ENCODE measurements around the gene FAM135A. TPM values are rescaled to one million over a fixed set of nuclear protein-coding genes. Genes with fewer than 3 reads are reported as not detected.

Gene FAM135A
- total and polyA plus RNA-seq, 8 donors = 7.5 to 14.4 (median 8.4) TPM

GRCh38 chr6:70371454-70372105 is 41.7 kb upstream of the FAM135A start:
- Histone ChIP-seq H3K27ac (no peak overlapping the region), H3K27me3 (no peaks in the 10 kb centered on the region), H3K36me3 (no peaks in the 10 kb centered on the region), H3K4me1 (peaks cover 4 to 6% (median 5%) of the 10 kb centered on the region in 3 donors), H3K4me3 (no peak overlapping the region), H3K9me3 (no peaks in the 10 kb centered on the region)
- intact Hi-C loops (cut with DNase I) = no loop called here
- ATAC-seq (peak; percentile 76 to 87 (median 80)), DNase-seq (no peak), FAIRE-seq (peak; percentile 97)
- TF ChIP-seq, protein P1, sequence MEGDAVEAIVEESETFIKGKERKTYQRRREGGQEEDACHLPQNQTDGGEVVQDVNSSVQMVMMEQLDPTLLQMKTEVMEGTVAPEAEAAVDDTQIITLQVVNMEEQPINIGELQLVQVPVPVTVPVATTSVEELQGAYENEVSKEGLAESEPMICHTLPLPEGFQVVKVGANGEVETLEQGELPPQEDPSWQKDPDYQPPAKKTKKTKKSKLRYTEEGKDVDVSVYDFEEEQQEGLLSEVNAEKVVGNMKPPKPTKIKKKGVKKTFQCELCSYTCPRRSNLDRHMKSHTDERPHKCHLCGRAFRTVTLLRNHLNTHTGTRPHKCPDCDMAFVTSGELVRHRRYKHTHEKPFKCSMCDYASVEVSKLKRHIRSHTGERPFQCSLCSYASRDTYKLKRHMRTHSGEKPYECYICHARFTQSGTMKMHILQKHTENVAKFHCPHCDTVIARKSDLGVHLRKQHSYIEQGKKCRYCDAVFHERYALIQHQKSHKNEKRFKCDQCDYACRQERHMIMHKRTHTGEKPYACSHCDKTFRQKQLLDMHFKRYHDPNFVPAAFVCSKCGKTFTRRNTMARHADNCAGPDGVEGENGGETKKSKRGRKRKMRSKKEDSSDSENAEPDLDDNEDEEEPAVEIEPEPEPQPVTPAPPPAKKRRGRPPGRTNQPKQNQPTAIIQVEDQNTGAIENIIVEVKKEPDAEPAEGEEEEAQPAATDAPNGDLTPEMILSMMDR (IDR thresholded peaks at IDR 0.05) = peak; percentile 26 to 52 (median 38)
- 2 to 9% methylated on average over 1 of the region's 1 CpG for WGBS, 2 donors

GRCh38 chr6:70375166-70375565 is 38.1 kb upstream of the FAM135A start:
- Histone ChIP-seq H3K27ac (no peak overlapping the region), H3K4me1 (peaks cover 0 to 6% (median 0%) of the 10 kb centered on the region in 3 donors), H3K4me3 (no peak overlapping the region), H3K9me3 (no peaks in the 10 kb centered on the region), H3K27me3 (no peaks in the 10 kb centered on the region), H3K36me3 (no peaks in the 10 kb centered on the region)
- TF ChIP-seq, protein P1 (IDR thresholded peaks at IDR 0.05) = no peak
- ATAC-seq = no peak
- intact Hi-C loops (cut with DNase I) = no loop called here
- DNase-seq = no peak
- 82 to 85% methylated on average over 3 of the region's 3 CpGs for WGBS, 2 donors
- FAIRE-seq = no peak

GRCh38 chr6:70375882-70376281 is 37.4 kb upstream of the FAM135A start:
- DNase-seq (no peak), FAIRE-seq (no peak), ATAC-seq (no peak)
- Histone ChIP-seq H3K4me1 (peaks cover 0 to 6% (median 0%) of the 10 kb centered on the region in 3 donors), H3K36me3 (no peaks in the 10 kb centered on the region), H3K27me3 (no peaks in the 10 kb centered on the region), H3K9me3 (no peaks in the 10 kb centered on the region), H3K27ac (no peak overlapping the region), H3K4me3 (no peak overlapping the region)
- WGBS, 2 donors = 69 to 74% methylated on average over 10 of the region's 10 CpGs
- intact Hi-C loops (cut with DNase I) = no loop called here
- TF ChIP-seq, protein P1 (IDR thresholded peaks at IDR 0.05) = no peak

- Histone ChIP-seq H3K36me3 (no peaks in the 10 kb centered on the region), H3K27me3 (no peaks in the 10 kb centered on the region), H3K27ac (no peak overlapping the region), H3K4me3 (no peak overlapping the region), H3K4me1 (no peaks in the 10 kb centered on the region), H3K9me3 (no peaks in the 10 kb centered on the region)
- DNase-seq = no peak
- TF ChIP-seq, protein P1 (IDR thresholded peaks at IDR 0.05) = no peak
- WGBS, 2 donors = 34 to 38% methylated on average over 1 of the region's 1 CpG
- FAIRE-seq = no peak
- intact Hi-C loops (cut with DNase I) = no loop called here
- ATAC-seq = no peak
Observed at GRCh38 chr6:70376628-70377027, 36.7 kb upstream of the FAM135A start.

DNA sequence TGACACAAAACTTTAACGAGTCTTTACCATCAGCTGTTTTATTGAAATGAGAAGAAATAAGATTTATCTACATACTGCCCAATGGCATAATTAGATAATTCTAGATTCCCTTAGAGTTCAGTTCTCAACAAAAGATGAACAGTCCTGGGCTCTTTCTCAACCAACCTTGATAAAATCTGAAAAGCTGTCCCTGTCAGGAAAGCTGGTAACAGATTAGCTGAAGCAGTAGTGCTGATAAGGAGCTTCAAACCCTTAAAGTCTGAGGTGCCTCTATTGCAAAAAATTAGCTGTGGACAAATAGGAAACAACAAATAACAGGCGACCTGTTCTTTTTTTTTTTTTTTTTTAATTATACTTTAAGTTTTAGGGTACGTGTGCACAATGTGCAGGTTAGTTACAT is 35.9 kb upstream of the FAM135A start:
- H3K27ac ChIP-seq = no peak overlapping the region
- intact Hi-C loops (cut with DNase I) = no loop called here

More for the DNA sequence above, 35.9 kb upstream of the FAM135A start:
- 57 to 67% methylated on average over 2 to 3 of the region's 3 CpGs for WGBS, 2 donors
- ATAC-seq (no peak), DNase-seq (no peak), FAIRE-seq (no peak)
- TF ChIP-seq, protein P1 (IDR thresholded peaks at IDR 0.05) = no peak
- Histone ChIP-seq H3K4me3 (no peak overlapping the region), H3K36me3 (no peaks in the 10 kb centered on the region), H3K9me3 (no peaks in the 10 kb centered on the region), H3K27me3 (no peaks in the 10 kb centered on the region), H3K4me1 (no peaks in the 10 kb centered on the region)
